ENCODE measurements around the gene ZDHHC4.

- TF ChIP-seq CTCF (IDR thresholded peaks at IDR 0.05) (peak in 3 of 4 donors; percentile 19 to 27 (median 21)), POLR2A (IDR thresholded peaks at IDR 0.05) (no peak)
Observed at GRCh38 chr7:6556196-6556595, 21.1 kb upstream of the ZDHHC4 start.
